Panc1 (cell line): Measurements from ENCODE around the gene ARHGEF3. TPM values are rescaled to one million over a fixed set of nuclear protein-coding genes. Genes with fewer than 3 reads are reported as not detected.
"Not testable (repeated sequence)": the region's sequence is repeated elsewhere in the genome, so short reads cannot be mapped to it uniquely, and the experiment has no call there.

Experiments
- ATAC-seq: fragments of 200-7000 bp; cut with Tn5 transposase; 2 replicates; pipeline ENCODE4 v1.9.1; 2020; ENCODE audit warnings: mild to moderate bottlenecking, moderate library complexity
- BruUV-seq: library from RNA; stranded (reverse); fragments of 400-500 nt; replicated peaks from 2 replicates; lab custom pipeline; 2021; lab: Mats Ljungman, UMichigan
- CTCF ChIA-PET: fragments of 300-600 bp; sonication (Branson Sonifier 250); formaldehyde crosslinking; loops from one replicate; lab custom pipeline; 2022; ENCODE audit warnings: antibody characterized with exemption; lab: Charles Lee
- POLR2A ChIA-PET: fragments of 300-600 bp; sonication (Branson Sonifier 250); formaldehyde crosslinking; loops from one replicate; lab custom pipeline; 2022; ENCODE audit warnings: antibody characterized with exemption; lab: Charles Lee
- DNase-seq: peaks from one replicate; pipeline ENCODE4 v3.0.0-alpha.2; 2010; ENCODE audit warnings: low read depth, low spot score
- H3K27ac ChIP-seq: 2 replicates; pipeline ENCODE4 v1.5.1; 2011; ENCODE audit warnings: mild to moderate bottlenecking, low read length, inconsistent platforms
- H3K27me3 ChIP-seq: fragments of 200-500 bp; sonication (Bioruptor generic); 2 replicates; pipeline ENCODE4 v1.6.0; 2014; ENCODE audit warnings: low read length, inconsistent platforms; ENCODE audit not compliant: control insufficient read depth, insufficient read depth
- H3K36me3 ChIP-seq: fragments of 200-500 bp; sonication (Bioruptor generic); 2 replicates; pipeline ENCODE4 v1.5.1; 2014; ENCODE audit warnings: inconsistent platforms, mild to moderate bottlenecking, low read length, moderate library complexity; ENCODE audit not compliant: control insufficient read depth, insufficient read depth
- H3K4me1 ChIP-seq: 2 replicates; pipeline ENCODE4 v1.5.1; 2011; ENCODE audit warnings: inconsistent platforms, mild to moderate bottlenecking, low read length, moderate library complexity; ENCODE audit not compliant: control insufficient read depth, insufficient read depth
- H3K4me3 ChIP-seq, 2 experiments: 2 replicates each; pipeline ENCODE4 v1.5.1; 2011 to 2012; ENCODE audit warnings: low read depth in 2 of 2, low read length in 2 of 2, mild to moderate bottlenecking in 2 of 2, inconsistent platforms in 1 of 2, moderate library complexity in 1 of 2
- H3K9me3 ChIP-seq: fragments of 200-500 bp; sonication (Bioruptor generic); 2 replicates; pipeline ENCODE4 v1.5.1; 2014; ENCODE audit warnings: low read depth, mild to moderate bottlenecking, inconsistent platforms, low read length, moderate library complexity; ENCODE audit not compliant: control insufficient read depth, insufficient read depth
- CTCF ChIP-seq: fragments of 450-650 bp; IDR thresholded peaks from 2 replicates; pipeline ENCODE4 v1.5.1; 2017; ENCODE audit warnings: mild to moderate bottlenecking
- POLR2AphosphoS5 ChIP-seq: IDR thresholded peaks from 2 replicates; pipeline ENCODE4 v1.6.1; 2012; ENCODE audit warnings: mild to moderate bottlenecking, low read depth, low read length, moderate library complexity
- SIN3A ChIP-seq: IDR thresholded peaks from 2 replicates; pipeline ENCODE4 v1.6.1; 2012; ENCODE audit warnings: low read depth, mild to moderate bottlenecking, low read length, moderate library complexity, borderline replicate concordance; ENCODE audit not compliant: insufficient read depth
- TCF7L2 ChIP-seq: IDR thresholded peaks from 2 replicates; pipeline ENCODE4 v1.6.1; 2011; ENCODE audit warnings: mild to moderate bottlenecking, low read depth, low read length, inconsistent platforms
- in situ Hi-C: cut with HindIII; loops from 2 replicates; pipeline ENCODE4 v1.10.0; 2016; ENCODE audit warnings: low sequenced_read_pairs, low pct_unique_long_range_greater_than_20kb
- intact Hi-C: fragments of 100-400 bp; cut with micrococcal nuclease; formaldehyde crosslinking; loops from one replicate; pipeline ENCODE4 v1.10.0; 2022; ENCODE audit not compliant: unreplicated experiment
- total RNA-seq: library from RNA; stranded (reverse); gene quantifications from one replicate; pipeline ENCODE4 v1.2.1, GENCODE V29; 2021; ENCODE audit not compliant: unreplicated experiment

The ARHGEF3 gene
- total RNA-seq, 1 experiment from 2014 or later = 19.8 TPM

GRCh38 chr3:56711344-56711743 lies 90.4 kb downstream of the ARHGEF3 start:
- intact Hi-C loops = no loop called here
- Histone ChIP-seq H3K27ac (no peak overlapping the region), H3K27me3 (no peaks in the 10 kb centered on the region), H3K9me3 (no peaks in the 10 kb centered on the region), H3K4me3 (no peak overlapping the region), H3K4me1 (no peaks in the 10 kb centered on the region), H3K36me3 (no peaks in the 10 kb centered on the region)
- POLR2A ChIA-PET = no interaction called here
- no peak for TF ChIP-seq CTCF
- TF ChIP-seq POLR2AphosphoS5 = no peak
- DNase-seq = no peak
- no peak for ATAC-seq
- CTCF ChIA-PET = no interaction called here
- in situ Hi-C loops = no loop called here
- no TSS peak for BruUV-seq

- BruUV-seq, H3K27ac ChIP-seq, ATAC-seq, H3K4me3 ChIP-seq, in situ Hi-C loops, intact Hi-C loops, H3K27me3 ChIP-seq, H3K36me3 ChIP-seq, H3K4me1 ChIP-seq, DNase-seq, CTCF ChIA-PET, H3K9me3 ChIP-seq: not testable (repeated sequence)
- POLR2A ChIA-PET = interaction anchor here (0.7 kb wide), 1 partner anchor 26 kb away, joined by 8 read pairs; no protein-coding TSS in a partner anchor
Observed at GRCh38 chr3:56707412-56707811, 94.3 kb downstream of the ARHGEF3 start.

GRCh38 chr3:56706629-56707028 lies 95.1 kb downstream of the ARHGEF3 start:
- CTCF ChIA-PET = no interaction called here
- TF ChIP-seq TCF7L2 (no peak), CTCF (no peak), SIN3A (no peak)
- Histone ChIP-seq H3K4me3 (no peak overlapping the region), H3K36me3 (no peaks in the 10 kb centered on the region), H3K27ac (no peak overlapping the region), H3K9me3 (no peaks in the 10 kb centered on the region), H3K27me3 (no peaks in the 10 kb centered on the region), H3K4me1 (no peaks in the 10 kb centered on the region)
- POLR2A ChIA-PET = no interaction called here
- no TSS peak for BruUV-seq
- DNase-seq (no peak), ATAC-seq (no peak)
- in situ Hi-C loops = no loop called here
- intact Hi-C loops = no loop called here

- ATAC-seq (no peak), DNase-seq (no peak)
- CTCF ChIA-PET = interaction anchor here (0.6 kb wide), 1 partner anchor 96 kb away, joined by 6 read pairs; no protein-coding TSS in a partner anchor
- no peak overlapping the region for H3K27ac ChIP-seq
- H3K4me1 ChIP-seq = no peaks in the 10 kb centered on the region
- BruUV-seq = no TSS peak
- in situ Hi-C loops (no loop called here), intact Hi-C loops (no loop called here)
- no peaks in the 10 kb centered on the region for H3K27me3 ChIP-seq
- POLR2A ChIA-PET = no interaction called here
- H3K4me3 ChIP-seq = no peak overlapping the region
- H3K9me3 ChIP-seq = no peaks in the 10 kb centered on the region
- H3K36me3 ChIP-seq = no peaks in the 10 kb centered on the region
- no peak for TF ChIP-seq CTCF
- TF ChIP-seq POLR2AphosphoS5 = no peak
- no peak for TF ChIP-seq TCF7L2
- TF ChIP-seq SIN3A = no peak
Observed at GRCh38 chr3:56704706-56705105, 97.0 kb downstream of the ARHGEF3 start.
